Measurements from ENCODE around the gene NIPAL4. TPM values are rescaled to one million over a fixed set of nuclear protein-coding genes. Genes with fewer than 3 reads are reported as not detected.
"Not testable (repeated sequence)": the region's sequence is repeated elsewhere in the genome, so short reads cannot be mapped to it uniquely, and the experiment has no call there.

NIPAL4 gene
- total RNA-seq: not detected in 2 replicates

GRCh38 chr5:157459715-157460599 lies at the start of gene NIPAL4:
NIPAL4 (plus strand) TSS chr5:157460213; CDS start chr5:157460321, 108 bp downstream.
- no peak for DNase-seq (ENCODE audit: low read depth in 2 of 2)

GRCh38 chr5:157415838-157416237 lies 44.2 kb upstream of the NIPAL4 start:
- no peak for DNase-seq (ENCODE audit: low read depth in 2 of 2)

DNA sequence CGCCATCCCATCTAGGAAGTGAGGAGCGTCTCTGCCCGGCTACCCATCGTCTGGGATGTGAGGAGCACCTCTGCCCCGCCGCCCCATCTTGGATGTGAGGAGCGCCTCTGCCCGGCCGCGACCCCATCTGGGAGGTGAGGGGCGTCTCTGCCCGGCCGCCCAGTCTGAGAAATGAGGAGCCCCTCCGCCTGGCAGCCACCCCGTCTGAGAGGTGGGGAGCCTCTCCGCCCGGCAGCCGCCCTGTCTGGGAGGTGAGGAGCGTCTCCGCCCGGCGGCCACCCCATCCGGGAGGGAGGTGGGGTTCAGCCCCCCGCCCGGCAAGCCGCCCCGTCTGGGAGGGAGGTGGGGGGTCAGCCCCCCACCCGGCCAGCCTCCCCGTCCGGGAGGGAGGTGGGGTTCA lies 40.5 kb upstream of the NIPAL4 start:
- not testable (repeated sequence) for DNase-seq (ENCODE audit: low read depth in 2 of 2)

GRCh38 chr5:157429920-157430319 lies 30.1 kb upstream of the NIPAL4 start:
- DNase-seq (ENCODE audit: low read depth in 2 of 2): not testable (repeated sequence)

DNA sequence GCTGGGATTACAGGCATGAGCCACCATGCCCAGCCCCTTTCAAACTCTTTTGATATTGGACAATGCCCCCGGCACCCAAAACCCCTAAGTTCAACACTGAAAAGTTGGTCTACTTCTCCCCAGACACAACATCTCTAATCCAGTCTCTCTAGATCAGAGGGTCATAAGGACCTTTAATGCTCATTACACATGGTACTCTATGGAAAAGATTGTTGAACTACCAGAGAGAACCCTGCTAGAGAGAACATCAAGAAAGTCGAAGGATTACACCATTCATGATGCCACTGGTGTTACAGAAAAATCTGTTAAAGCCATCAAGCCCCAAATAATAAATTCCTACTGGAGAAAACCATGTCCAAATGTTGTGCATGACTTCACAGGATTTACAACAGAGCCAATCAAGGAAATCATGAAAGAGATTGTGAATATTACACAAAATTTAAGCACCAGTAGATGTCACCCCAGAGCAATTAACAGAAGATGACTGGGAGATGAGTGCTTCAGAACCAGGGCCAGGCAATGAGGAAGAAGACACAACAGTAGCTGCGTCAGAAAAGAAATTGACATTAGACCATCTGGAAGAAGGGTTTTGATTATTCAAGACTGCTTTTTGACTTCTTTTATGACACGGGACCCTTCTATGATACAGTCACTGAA lies 28.3 kb upstream of the NIPAL4 start:
- DNase-seq (ENCODE audit: low read depth in 2 of 2): peak; percentile 45 to 63

DNA sequence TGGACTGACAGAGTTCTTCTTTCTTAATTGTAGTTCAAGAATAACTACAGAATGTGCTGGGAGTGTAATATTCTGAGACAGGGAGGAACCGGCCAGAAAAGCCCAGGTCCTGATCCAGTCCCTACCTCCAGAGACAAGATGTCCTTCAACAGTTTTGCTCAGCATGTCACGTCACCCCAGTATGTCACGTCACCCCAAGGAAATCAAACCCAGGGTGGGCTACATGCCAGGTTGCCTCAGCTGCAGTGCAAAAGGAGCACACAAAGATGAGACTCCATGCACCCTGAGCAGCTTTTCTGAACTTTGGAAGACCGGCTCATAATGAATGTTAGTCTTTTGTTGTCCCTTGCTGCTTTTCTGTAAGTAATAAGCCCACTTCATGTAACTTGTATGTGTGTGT lies 25.9 kb upstream of the NIPAL4 start:
- no peak for DNase-seq (ENCODE audit: low read depth in 2 of 2)

DNA sequence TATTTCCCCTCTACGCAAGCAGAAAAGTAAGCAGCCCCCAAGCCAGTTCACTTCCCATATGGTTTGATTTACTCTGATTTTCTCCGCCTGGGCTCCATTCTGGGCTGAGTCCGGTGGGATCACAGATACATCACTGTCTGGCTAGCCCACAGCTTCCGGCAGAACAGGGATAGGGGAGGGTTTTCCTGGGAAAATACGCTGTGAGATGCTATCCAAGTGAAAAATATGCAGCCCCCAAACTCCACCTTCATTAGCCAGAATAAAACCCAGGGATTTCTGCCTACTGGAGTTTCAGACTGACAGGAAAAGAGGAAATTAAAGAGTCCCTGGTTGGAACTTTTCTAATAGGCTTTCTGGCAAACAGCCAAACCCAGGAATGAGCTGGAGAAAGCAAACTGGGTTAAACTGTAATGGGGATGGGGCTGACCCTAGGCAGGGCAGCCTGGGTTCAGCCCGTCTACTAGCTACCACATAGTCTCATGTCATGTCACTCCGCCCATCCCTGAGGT lies 16.9 kb upstream of the NIPAL4 start:
- DNase-seq (ENCODE audit: low read depth in 2 of 2): no peak

DNA sequence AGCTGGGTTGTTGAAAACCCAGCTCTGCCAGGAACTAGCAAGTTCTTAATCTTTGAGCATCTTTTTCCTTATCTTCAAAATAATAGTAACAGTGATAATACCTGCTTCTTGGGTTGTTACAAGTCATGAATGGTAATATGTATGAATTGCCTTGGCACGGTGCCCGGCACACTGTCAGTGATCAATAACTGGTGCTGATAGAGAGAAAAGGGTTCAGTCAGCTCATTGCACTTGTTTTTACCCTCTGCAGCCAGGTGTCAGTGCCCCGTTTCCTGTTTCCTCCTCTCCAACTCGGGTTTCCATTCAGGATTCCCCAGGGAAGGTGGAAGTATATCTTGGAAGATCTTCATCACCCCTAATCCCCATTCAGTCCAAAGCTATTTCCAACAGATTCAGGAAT lies 15.8 kb upstream of the NIPAL4 start:
- DNase-seq (ENCODE audit: low read depth in 2 of 2): no peak

GRCh38 chr5:157445745-157446411 lies 14.1 kb upstream of the NIPAL4 start:
- DNase-seq (ENCODE audit: low read depth in 2 of 2): no peak

GRCh38 chr5:157446412-157446935 lies 13.5 kb upstream of the NIPAL4 start:
- DNase-seq (ENCODE audit: low read depth in 2 of 2): no peak

DNA sequence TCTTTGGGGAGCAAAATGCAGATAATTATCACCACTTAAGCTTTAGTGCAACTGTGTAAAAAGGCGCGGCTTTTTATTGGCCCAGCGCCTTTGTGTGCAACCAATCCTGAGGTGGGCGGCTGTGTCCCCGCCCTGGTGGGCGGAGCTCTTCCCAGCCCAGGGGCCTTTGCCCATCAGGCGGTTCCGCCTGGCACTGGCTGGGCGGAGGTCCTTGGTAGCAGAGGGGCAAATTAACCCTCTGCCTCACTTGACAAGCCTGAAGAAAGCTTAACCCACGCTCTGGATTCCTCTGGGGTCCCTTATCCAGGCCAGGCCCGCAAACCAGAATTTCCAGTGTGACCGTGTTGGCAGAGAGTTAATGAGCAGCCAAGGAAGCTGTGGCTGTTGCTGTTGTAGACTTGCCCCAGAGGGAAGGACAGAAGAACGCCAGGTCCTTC lies 12.8 kb upstream of the NIPAL4 start:
- DNase-seq (ENCODE audit: low read depth in 2 of 2): no peak

- no peak for DNase-seq (ENCODE audit: low read depth in 2 of 2)
Observed at GRCh38 chr5:157449011-157449723, 10.8 kb upstream of the NIPAL4 start.

DNA sequence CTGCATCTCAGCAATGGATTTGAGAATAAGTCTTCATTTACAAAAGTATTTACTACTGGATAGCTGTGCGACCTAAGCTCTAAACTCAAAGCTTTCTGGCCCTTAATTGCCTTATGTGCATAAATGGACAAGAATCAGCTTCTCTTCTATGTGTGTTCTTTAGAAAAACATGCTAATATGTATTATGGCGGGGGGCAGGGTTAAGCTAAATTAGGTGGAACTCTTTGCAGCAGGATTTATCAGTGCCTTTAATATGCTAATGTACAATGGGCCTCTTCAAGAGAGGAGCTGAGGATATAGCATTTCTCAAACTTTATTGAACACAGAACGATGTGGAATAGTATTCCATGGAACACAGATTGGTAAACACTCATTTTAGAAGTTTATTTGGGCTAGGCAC lies 10.0 kb upstream of the NIPAL4 start:
- DNase-seq (ENCODE audit: low read depth in 2 of 2): no peak

GRCh38 chr5:157451806-157452205 lies 8.2 kb upstream of the NIPAL4 start:
- DNase-seq (ENCODE audit: low read depth in 2 of 2): no peak

DNA sequence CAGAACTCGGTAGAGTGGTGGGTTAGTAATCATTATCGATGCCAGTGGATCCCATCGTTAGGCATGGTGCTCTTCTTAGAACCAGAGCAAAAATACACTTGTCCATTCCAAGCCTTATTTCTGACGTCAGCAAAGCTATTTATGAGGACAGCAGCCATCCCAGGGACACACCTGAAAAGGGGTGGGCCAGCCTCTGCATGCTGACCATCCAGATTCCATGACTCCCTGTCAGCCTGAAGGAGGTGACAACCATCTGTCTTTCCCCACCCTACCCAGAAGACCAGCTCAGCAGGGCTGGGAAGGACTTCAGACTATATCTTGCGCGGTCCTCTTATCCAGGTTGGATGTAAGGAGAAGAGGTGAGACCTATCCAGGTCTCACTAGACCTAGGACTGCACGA lies 5.7 kb upstream of the NIPAL4 start:
- DNase-seq (ENCODE audit: low read depth in 2 of 2): no peak

DNA sequence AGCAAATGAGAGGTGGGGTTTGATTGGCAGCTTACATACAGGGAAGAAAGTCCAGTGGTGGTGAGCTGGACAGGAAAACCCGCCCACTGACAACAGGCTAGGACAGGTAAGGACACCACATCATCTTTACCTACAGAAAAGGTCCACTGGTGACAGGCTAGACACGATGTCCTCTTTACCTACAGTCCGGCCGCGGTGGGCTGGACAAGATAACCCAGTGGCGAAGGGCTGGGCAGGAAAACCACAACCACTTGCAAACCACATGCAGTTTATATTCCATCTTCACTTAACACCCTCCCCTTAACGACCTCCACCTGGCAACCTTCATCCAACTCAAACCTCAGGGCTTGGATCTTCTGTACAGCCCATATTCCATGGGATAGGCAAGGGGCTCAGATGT lies 5.0 kb upstream of the NIPAL4 start:
- DNase-seq (ENCODE audit: low read depth in 2 of 2): no peak

DNA sequence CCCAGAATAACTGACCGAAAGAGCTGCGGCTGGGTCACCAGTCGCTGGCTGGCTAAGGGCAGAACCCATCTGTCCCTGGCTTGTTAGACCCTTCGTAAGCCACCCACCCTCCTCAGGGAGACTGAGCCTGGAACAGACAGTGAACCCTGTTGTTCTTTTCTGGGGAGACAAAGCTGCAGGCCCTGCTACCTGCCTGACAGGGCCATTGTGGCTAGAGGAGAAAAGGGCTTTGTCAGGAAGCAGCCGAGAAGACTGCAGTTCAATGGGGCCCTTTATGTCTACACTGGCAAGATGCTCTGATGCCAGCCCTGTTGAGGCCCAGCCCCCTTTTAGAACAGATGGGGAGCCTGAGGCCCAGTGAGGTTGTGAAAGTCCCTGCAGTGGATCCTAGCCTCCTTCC lies 3.7 kb upstream of the NIPAL4 start:
- DNase-seq (ENCODE audit: low read depth in 2 of 2): no peak

GRCh38 chr5:157457391-157457790 lies 2.6 kb upstream of the NIPAL4 start:
- no peak for DNase-seq (ENCODE audit: low read depth in 2 of 2)

- no peak for DNase-seq (ENCODE audit: low read depth in 2 of 2)
Observed at GRCh38 chr5:157458835-157459234, 1.2 kb upstream of the NIPAL4 start.

- no peak for DNase-seq (ENCODE audit: low read depth in 2 of 2)
Observed at GRCh38 chr5:157460921-157461792, 1.1 kb downstream of the NIPAL4 start.
